ENCODE measurements around the gene KREMEN1.

Gene KREMEN1

DNA sequence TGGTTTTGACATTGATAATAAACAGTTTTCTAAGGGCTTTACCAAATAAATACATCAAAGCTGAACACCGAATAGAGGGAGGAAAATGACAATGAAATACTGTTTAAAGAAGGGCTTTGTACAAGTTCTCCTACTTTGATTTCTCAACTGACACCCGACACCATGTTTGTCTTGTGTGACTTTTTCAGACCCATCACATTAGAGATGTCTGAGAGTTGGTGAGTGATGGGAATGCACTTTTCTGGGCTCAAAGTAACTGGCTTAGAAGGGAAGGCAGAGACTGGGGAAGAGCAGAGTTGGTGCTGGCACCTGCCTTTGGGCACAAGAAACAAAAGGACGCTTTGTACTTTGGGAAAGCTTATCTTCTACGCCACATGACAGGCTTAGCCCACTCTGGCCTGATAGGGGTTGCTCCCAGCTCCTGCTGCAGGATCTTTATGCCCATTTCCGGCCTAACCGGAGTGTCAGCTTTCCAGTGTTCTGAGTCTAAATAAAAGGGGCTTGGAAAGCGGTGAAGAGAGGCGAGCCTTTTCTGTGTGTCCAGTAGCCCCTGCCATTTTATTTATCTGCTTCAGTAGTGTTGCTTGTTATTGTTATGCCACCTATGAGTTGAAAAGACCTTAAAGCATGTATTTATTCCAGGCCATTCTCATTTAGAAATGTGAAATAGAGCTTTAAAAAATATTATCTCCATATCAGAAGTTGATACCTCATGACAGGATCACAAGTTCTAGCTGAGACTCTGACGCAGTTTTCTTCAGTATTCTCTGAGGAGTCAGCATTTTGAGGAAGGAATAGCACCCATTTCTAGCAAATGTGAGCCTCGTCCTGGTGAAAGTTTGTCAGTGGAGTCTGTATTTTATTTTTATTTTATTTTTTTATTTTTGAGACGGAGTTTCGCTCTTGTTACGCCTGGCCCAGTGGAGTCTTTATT lies 24.2 kb downstream of the KREMEN1 start:
- Histone ChIP-seq H3K4ac (ENCODE audit: low read depth, low read length) (no peak overlapping the region), H2BK15ac (replicated peaks; ENCODE audit: low read depth) (no peak overlapping the region), H2AK5ac (ENCODE audit: low read length) (no peak overlapping the region), H2BK5ac (ENCODE audit: low read length) (no peak overlapping the region), H3K56ac (ENCODE audit: low read length) (no peak overlapping the region), H3K18ac (ENCODE audit: low read length) (no peak overlapping the region), H3K79me1 (ENCODE audit: low read length) (no peaks in the 10 kb centered on the region), H4K5ac (ENCODE audit: low read length) (no peak overlapping the region), H2BK120ac (ENCODE audit: low read depth, low read length) (no peak overlapping the region), H3K27ac (ENCODE audit: low read depth, low read length) (no peak overlapping the region), H3K9ac (ENCODE audit: low read length) (no peak overlapping the region), H3K79me2 (ENCODE audit: control insufficient read depth, insufficient read depth, low read length) (no peaks in the 10 kb centered on the region), H3K4me1 (ENCODE audit: control insufficient read depth, low read depth, low read length) (peaks cover 6% of the 10 kb centered on the region), H3K23ac (ENCODE audit: low read length) (no peak overlapping the region), H4K8ac (ENCODE audit: low read depth, low read length) (no peak overlapping the region), H3K4me3 (ENCODE audit: low read length) (no peak overlapping the region), H3K36me3 (ENCODE audit: control insufficient read depth, insufficient read depth, low read length) (no peaks in the 10 kb centered on the region), H3K27me3 (ENCODE audit: insufficient read depth, low read length, poor library complexity) (no peaks in the 10 kb centered on the region), H3K4me2 (ENCODE audit: low read length) (no peak overlapping the region)
- no peak for DNase-seq
- no CpG with 5 or more reads among the region's 13 CpGs for WGBS (ENCODE audit: extremely low coverage, insufficient coverage, low lambda C conversion rate)

DNA sequence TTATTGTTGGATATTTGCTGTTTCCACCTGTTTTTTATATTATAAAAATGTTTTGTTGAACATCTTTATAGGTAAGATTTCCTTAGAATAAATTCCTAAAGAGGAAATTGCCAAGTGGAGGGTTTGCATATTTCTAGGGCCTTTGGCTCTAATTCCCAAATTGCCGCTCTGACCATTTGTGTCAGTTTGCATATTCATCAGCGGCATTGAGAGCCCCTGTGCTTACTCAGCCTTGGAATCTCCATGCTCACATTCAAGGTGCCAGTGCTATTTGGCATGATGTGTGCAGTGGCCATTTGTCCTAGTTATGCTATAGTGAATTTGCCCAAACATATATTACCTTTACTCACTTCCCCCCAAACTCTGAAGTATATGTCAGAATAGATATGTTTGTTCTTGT lies 25.5 kb downstream of the KREMEN1 start:
- H2BK15ac ChIP-seq (replicated peaks; ENCODE audit: low read depth), result no peak overlapping the region
- no peaks in the 10 kb centered on the region for H3K79me2 ChIP-seq (ENCODE audit: control insufficient read depth, insufficient read depth, low read length)
- H3K4me3 ChIP-seq (ENCODE audit: low read length), result no peak overlapping the region
- WGBS (ENCODE audit: extremely low coverage, insufficient coverage, low lambda C conversion rate), result no CpG with 5 or more reads among the region's 2 CpGs
- no peak overlapping the region for H2AK5ac ChIP-seq (ENCODE audit: low read length)
- H2BK120ac ChIP-seq (ENCODE audit: low read depth, low read length), result no peak overlapping the region
- H3K4me1 ChIP-seq (ENCODE audit: control insufficient read depth, low read depth, low read length), result peaks cover 8% of the 10 kb centered on the region
- H4K8ac ChIP-seq (ENCODE audit: low read depth, low read length), result no peak overlapping the region
- no peak overlapping the region for H3K18ac ChIP-seq (ENCODE audit: low read length)
- H2BK5ac ChIP-seq (ENCODE audit: low read length), result no peak overlapping the region
- DNase-seq, result no peak
- no peak overlapping the region for H3K56ac ChIP-seq (ENCODE audit: low read length)
- H3K27me3 ChIP-seq (ENCODE audit: insufficient read depth, low read length, poor library complexity), result no peaks in the 10 kb centered on the region
- no peak overlapping the region for H3K23ac ChIP-seq (ENCODE audit: low read length)
- no peak overlapping the region for H3K27ac ChIP-seq (ENCODE audit: low read depth, low read length)
- H3K9ac ChIP-seq (ENCODE audit: low read length), result no peak overlapping the region
- H3K36me3 ChIP-seq (ENCODE audit: control insufficient read depth, insufficient read depth, low read length), result no peaks in the 10 kb centered on the region
- no peak overlapping the region for H3K4me2 ChIP-seq (ENCODE audit: low read length)
- H3K4ac ChIP-seq (ENCODE audit: low read depth, low read length), result no peak overlapping the region
- no peak overlapping the region for H4K5ac ChIP-seq (ENCODE audit: low read length)
- no peaks in the 10 kb centered on the region for H3K79me1 ChIP-seq (ENCODE audit: low read length)

DNA sequence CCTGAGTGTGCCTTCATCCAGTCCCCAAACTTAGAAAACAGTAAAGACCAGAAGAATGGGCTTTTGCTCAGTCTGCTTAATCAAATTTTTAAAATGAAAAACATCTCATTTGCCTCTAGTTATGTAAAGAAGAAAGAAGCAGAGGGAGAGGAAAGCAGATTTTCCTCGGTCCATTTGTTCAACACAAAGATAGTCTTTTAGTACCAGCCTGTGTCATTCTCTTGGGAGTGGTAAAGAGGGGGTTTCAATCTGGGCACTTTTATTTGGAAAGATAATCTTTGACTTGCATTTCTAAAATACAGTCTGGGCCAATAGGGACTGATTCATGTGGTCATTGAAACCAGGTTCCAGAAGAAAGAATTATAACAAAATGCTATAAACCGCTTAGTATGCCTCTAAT lies 29.5 kb downstream of the KREMEN1 start:
- WGBS (ENCODE audit: extremely low coverage, insufficient coverage, low lambda C conversion rate), result no CpG with 5 or more reads among the region's 2 CpGs
- Histone ChIP-seq H3K18ac (ENCODE audit: low read length) (no peak overlapping the region), H2BK120ac (ENCODE audit: low read depth, low read length) (no peak overlapping the region), H3K56ac (ENCODE audit: low read length) (no peak overlapping the region), H3K23ac (ENCODE audit: low read length) (no peak overlapping the region), H2BK5ac (ENCODE audit: low read length) (no peak overlapping the region), H3K27me3 (ENCODE audit: insufficient read depth, low read length, poor library complexity) (no peaks in the 10 kb centered on the region), H3K27ac (ENCODE audit: low read depth, low read length) (no peak overlapping the region), H3K4me3 (ENCODE audit: low read length) (no peak overlapping the region), H3K4ac (ENCODE audit: low read depth, low read length) (no peak overlapping the region), H4K5ac (ENCODE audit: low read length) (no peak overlapping the region), H3K4me2 (ENCODE audit: low read length) (no peak overlapping the region), H3K79me1 (ENCODE audit: low read length) (no peaks in the 10 kb centered on the region), H3K9ac (ENCODE audit: low read length) (no peak overlapping the region), H2BK15ac (replicated peaks; ENCODE audit: low read depth) (no peak overlapping the region), H3K36me3 (ENCODE audit: control insufficient read depth, insufficient read depth, low read length) (no peaks in the 10 kb centered on the region), H3K79me2 (ENCODE audit: control insufficient read depth, insufficient read depth, low read length) (no peaks in the 10 kb centered on the region), H3K4me1 (ENCODE audit: control insufficient read depth, low read depth, low read length) (peaks cover 6% of the 10 kb centered on the region), H4K8ac (ENCODE audit: low read depth, low read length) (no peak overlapping the region), H2AK5ac (ENCODE audit: low read length) (no peak overlapping the region)
- DNase-seq, result no peak

DNA sequence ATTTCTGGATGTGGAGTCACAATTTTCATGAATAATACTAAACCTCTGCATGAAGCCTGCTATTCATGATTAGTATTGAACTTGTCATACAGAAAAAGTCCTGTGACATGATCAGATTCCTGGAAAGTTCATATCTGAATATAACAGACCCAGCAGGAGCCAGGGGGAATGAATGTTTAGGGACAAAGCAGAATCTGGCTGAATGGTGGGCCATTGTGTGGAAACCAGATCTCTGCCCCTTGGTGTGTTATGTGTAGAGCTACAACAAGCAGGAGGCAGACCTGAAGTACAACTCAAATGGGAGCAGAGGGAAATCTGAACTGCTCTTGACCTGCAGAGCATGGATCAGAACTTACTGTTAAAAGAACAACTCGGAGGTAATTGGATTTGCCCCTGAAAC lies 30.3 kb downstream of the KREMEN1 start:
- H3K4me3 ChIP-seq (ENCODE audit: low read length), result no peak overlapping the region
- H3K27ac ChIP-seq (ENCODE audit: low read depth, low read length), result no peak overlapping the region
- peaks cover 6% of the 10 kb centered on the region for H3K4me1 ChIP-seq (ENCODE audit: control insufficient read depth, low read depth, low read length)
- H4K5ac ChIP-seq (ENCODE audit: low read length), result no peak overlapping the region
- no CpG with 5 or more reads among the region's 1 CpG for WGBS (ENCODE audit: extremely low coverage, insufficient coverage, low lambda C conversion rate)
- no peak overlapping the region for H2BK15ac ChIP-seq (replicated peaks; ENCODE audit: low read depth)
- H3K4me2 ChIP-seq (ENCODE audit: low read length), result no peak overlapping the region
- H3K27me3 ChIP-seq (ENCODE audit: insufficient read depth, low read length, poor library complexity), result no peaks in the 10 kb centered on the region
- no peak overlapping the region for H2BK5ac ChIP-seq (ENCODE audit: low read length)
- no peak overlapping the region for H3K9ac ChIP-seq (ENCODE audit: low read length)
- no peaks in the 10 kb centered on the region for H3K79me2 ChIP-seq (ENCODE audit: control insufficient read depth, insufficient read depth, low read length)
- no peak overlapping the region for H2AK5ac ChIP-seq (ENCODE audit: low read length)
- no peak overlapping the region for H3K23ac ChIP-seq (ENCODE audit: low read length)
- peak overlapping the region; percentile 6 for H3K56ac ChIP-seq (ENCODE audit: low read length)
- no peak overlapping the region for H3K18ac ChIP-seq (ENCODE audit: low read length)
- DNase-seq, result no peak
- no peak overlapping the region for H4K8ac ChIP-seq (ENCODE audit: low read depth, low read length)
- H3K4ac ChIP-seq (ENCODE audit: low read depth, low read length), result no peak overlapping the region
- no peak overlapping the region for H2BK120ac ChIP-seq (ENCODE audit: low read depth, low read length)
- no peaks in the 10 kb centered on the region for H3K79me1 ChIP-seq (ENCODE audit: low read length)
- H3K36me3 ChIP-seq (ENCODE audit: control insufficient read depth, insufficient read depth, low read length), result no peaks in the 10 kb centered on the region

DNA sequence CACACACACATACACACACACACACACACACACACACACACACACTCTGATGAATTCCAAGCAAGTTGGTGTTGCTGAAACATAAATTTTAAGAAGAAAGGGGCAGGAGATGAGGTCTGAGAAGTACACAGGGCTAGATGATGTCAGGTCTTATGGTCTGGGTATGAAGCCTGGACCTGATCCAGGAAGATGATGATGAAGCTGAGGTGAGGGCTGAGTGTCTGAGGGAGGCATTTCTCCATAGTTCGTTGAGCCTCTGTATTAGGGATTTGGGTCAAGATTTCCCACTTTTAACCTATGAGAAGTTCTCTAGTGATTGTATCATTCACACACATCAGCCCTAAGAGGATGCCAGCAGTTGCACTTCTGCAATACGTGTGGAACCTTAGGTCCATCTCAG lies 32.6 kb downstream of the KREMEN1 start:
- Histone ChIP-seq H3K79me2 (ENCODE audit: control insufficient read depth, insufficient read depth, low read length) (no peaks in the 10 kb centered on the region), H3K56ac (ENCODE audit: low read length) (no peak overlapping the region), H2AK5ac (ENCODE audit: low read length) (no peak overlapping the region), H3K27ac (ENCODE audit: low read depth, low read length) (no peak overlapping the region), H3K4me3 (ENCODE audit: low read length) (no peak overlapping the region), H3K9ac (ENCODE audit: low read length) (no peak overlapping the region), H2BK5ac (ENCODE audit: low read length) (no peak overlapping the region), H2BK120ac (ENCODE audit: low read depth, low read length) (no peak overlapping the region), H4K8ac (ENCODE audit: low read depth, low read length) (no peak overlapping the region), H3K4me1 (ENCODE audit: control insufficient read depth, low read depth, low read length) (peaks cover 3% of the 10 kb centered on the region), H3K79me1 (ENCODE audit: low read length) (no peaks in the 10 kb centered on the region), H4K5ac (ENCODE audit: low read length) (no peak overlapping the region), H3K18ac (ENCODE audit: low read length) (no peak overlapping the region), H3K23ac (ENCODE audit: low read length) (no peak overlapping the region), H3K4ac (ENCODE audit: low read depth, low read length) (no peak overlapping the region), H3K4me2 (ENCODE audit: low read length) (no peak overlapping the region), H2BK15ac (replicated peaks; ENCODE audit: low read depth) (no peak overlapping the region), H3K27me3 (ENCODE audit: insufficient read depth, low read length, poor library complexity) (no peaks in the 10 kb centered on the region), H3K36me3 (ENCODE audit: control insufficient read depth, insufficient read depth, low read length) (no peaks in the 10 kb centered on the region)
- DNase-seq, result no peak
- no CpG with 5 or more reads among the region's 2 CpGs for WGBS (ENCODE audit: extremely low coverage, insufficient coverage, low lambda C conversion rate)

DNA sequence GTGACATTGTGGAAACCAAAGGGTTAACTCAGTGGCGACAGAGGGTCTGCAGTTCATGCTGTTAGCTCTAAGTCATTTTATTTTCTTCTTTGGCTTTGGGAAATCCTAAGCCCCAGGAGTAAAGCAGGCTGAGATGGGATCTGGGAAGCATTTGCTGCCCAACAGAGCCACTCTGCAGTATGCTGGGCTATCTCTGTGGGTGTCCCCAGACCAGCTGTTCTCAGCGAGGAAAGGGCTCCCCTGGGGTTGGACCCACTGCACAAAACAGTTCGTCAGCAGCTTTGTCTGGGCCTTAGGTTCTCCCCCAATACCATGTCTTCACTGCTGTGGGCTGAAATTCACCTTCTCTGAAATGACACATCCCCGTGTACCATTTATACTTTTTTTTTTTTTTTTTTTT lies 34.0 kb downstream of the KREMEN1 start:
- Histone ChIP-seq H3K4me2 (ENCODE audit: low read length) (no peak overlapping the region), H2BK120ac (ENCODE audit: low read depth, low read length) (no peak overlapping the region), H3K79me1 (ENCODE audit: low read length) (no peaks in the 10 kb centered on the region), H3K9ac (ENCODE audit: low read length) (no peak overlapping the region), H3K4me3 (ENCODE audit: low read length) (no peak overlapping the region), H3K79me2 (ENCODE audit: control insufficient read depth, insufficient read depth, low read length) (no peaks in the 10 kb centered on the region), H4K8ac (ENCODE audit: low read depth, low read length) (no peak overlapping the region), H2BK15ac (replicated peaks; ENCODE audit: low read depth) (no peak overlapping the region), H3K56ac (ENCODE audit: low read length) (peak overlapping the region; percentile 37), H3K27ac (ENCODE audit: low read depth, low read length) (no peak overlapping the region), H3K4ac (ENCODE audit: low read depth, low read length) (no peak overlapping the region), H2BK5ac (ENCODE audit: low read length) (no peak overlapping the region), H2AK5ac (ENCODE audit: low read length) (no peak overlapping the region), H3K23ac (ENCODE audit: low read length) (no peak overlapping the region), H3K36me3 (ENCODE audit: control insufficient read depth, insufficient read depth, low read length) (no peaks in the 10 kb centered on the region), H3K18ac (ENCODE audit: low read length) (no peak overlapping the region), H4K5ac (ENCODE audit: low read length) (no peak overlapping the region), H3K4me1 (ENCODE audit: control insufficient read depth, low read depth, low read length) (peaks cover 3% of the 10 kb centered on the region), H3K27me3 (ENCODE audit: insufficient read depth, low read length, poor library complexity) (no peaks in the 10 kb centered on the region)
- DNase-seq, result no peak
- no CpG with 5 or more reads among the region's 4 CpGs for WGBS (ENCODE audit: extremely low coverage, insufficient coverage, low lambda C conversion rate)
